Effector memory CD4-positive, alpha-beta T cell (primary cell): Measurements from ENCODE around the gene SCT.

ENCODE experiments used
- DNase-seq, 3 donors: peaks; one replicate each; pipeline ENCODE4 v3.0.0-alpha.2; 2020
- H3K27ac ChIP-seq: 2 replicates; pipeline ENCODE4 v1.7.0; 2013; ENCODE audit warnings: mild to moderate bottlenecking, low read length, moderate library complexity; ENCODE audit not compliant: insufficient read depth, poor library complexity, severe bottlenecking
- H3K27me3 ChIP-seq: replicated peaks from 2 replicates; pipeline ENCODE4 v1.7.0; 2013; ENCODE audit warnings: mild to moderate bottlenecking, low read length; ENCODE audit not compliant: insufficient read depth, control insufficient read depth, poor library complexity, severe bottlenecking
- H3K36me3 ChIP-seq: 2 replicates; pipeline ENCODE4 v1.7.0; 2013; ENCODE audit warnings: mild to moderate bottlenecking, low read length, moderate library complexity; ENCODE audit not compliant: control insufficient read depth, insufficient read depth
- H3K4me1 ChIP-seq: 2 replicates; pipeline ENCODE4 v1.7.0; 2013; ENCODE audit warnings: low read length, mild to moderate bottlenecking; ENCODE audit not compliant: control insufficient read depth, insufficient read depth, poor library complexity, severe bottlenecking
- H3K4me3 ChIP-seq: 2 replicates; pipeline ENCODE4 v1.7.0; 2013; ENCODE audit warnings: low read length, low read depth, mild to moderate bottlenecking; ENCODE audit not compliant: insufficient read depth, poor library complexity, severe bottlenecking
- H3K9me3 ChIP-seq: 2 replicates; pipeline ENCODE4 v1.7.0; 2013; ENCODE audit warnings: mild to moderate bottlenecking, low read length, moderate library complexity; ENCODE audit not compliant: control insufficient read depth

SCT gene

DNA sequence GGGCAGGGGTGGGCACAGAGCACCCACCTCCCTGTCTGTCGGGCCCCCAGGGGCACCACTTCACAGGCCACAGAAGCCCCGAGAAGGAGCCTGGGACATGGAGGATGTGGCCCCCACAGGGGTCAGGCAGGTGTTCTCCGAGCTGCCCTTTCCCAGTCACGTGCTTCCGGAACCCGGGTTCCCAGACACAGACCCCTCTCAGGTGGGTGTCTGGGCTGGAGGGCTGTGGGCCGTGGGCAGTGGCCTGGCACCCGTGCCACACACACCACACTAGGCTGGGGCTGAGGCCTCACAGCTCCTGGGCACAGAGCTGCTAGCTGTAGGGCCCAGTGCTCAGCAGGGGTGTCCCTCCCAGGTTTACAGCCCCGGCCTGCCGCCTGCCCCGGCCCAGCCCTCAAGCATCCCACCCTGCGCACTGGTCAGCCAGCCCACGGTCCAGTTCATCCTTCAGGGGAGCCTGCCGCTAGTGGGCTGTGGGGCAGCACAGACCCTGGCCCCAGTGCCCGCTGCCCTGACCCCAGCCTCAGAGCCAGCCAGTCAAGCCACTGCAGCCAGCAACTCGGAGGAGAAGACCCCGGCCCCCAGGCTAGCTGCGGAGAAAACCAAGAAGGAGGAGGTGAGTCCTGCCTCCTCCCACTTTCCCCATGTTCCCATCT is 16.7 kb downstream of the SCT start:
- Histone ChIP-seq H3K27ac (no peak overlapping the region), H3K27me3 (no peaks in the 10 kb centered on the region), H3K36me3 (peaks cover 76% of the 10 kb centered on the region), H3K4me3 (no peak overlapping the region), H3K9me3 (no peaks in the 10 kb centered on the region), H3K4me1 (peaks cover 22% of the 10 kb centered on the region)
- no peak for DNase-seq

DNA sequence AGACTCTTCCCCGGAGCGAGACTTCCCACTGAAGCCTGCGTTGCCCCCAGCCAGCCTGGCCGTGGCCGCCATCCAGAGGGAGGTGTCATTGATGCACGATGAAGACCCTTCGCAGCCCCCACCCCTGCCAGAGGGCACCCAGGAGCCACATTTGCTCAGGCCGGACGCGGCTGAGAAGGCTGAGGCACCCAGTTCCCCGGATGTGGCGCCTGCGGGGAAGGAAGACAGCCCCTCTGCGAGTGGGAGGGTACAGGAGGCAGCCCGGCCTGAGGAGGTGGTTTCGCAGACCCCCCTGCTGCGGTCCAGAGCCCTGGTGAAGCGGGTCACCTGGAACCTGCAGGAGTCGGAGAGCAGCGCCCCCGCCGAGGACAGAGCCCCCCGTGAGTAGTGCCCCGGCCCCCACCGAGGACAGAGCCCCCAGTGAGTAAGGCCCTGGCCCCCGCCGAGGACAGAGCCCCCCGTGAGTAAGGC is 17.6 kb downstream of the SCT start:
- Histone ChIP-seq H3K36me3 (peaks cover 85% of the 10 kb centered on the region), H3K9me3 (no peaks in the 10 kb centered on the region), H3K27me3 (no peaks in the 10 kb centered on the region), H3K27ac (no peak overlapping the region), H3K4me1 (peaks cover 14% of the 10 kb centered on the region), H3K4me3 (no peak overlapping the region)
- DNase-seq = no peak

DNA sequence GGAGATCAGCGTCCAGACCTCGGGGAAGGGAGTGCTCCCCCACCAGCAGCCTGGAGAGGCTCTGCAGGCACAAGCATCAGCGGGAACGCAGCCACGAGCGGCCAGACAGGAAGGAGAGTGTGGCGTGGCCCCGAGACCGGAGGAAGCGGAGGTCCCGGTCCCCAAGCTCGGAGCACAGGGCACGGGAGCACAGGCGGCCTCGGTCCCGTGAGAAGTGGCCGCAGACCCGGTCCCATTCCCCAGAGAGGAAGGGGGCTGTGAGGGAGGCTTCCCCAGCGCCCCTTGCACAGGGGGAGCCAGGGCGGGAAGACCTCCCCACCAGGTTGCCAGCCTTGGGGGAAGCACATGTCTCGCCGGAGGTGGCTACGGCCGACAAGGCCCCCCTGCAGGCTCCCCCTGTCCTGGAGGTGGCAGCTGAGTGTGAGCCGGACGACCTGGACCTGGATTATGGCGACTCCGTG is 18.2 kb downstream of the SCT start:
- Histone ChIP-seq H3K9me3 (no peaks in the 10 kb centered on the region), H3K4me1 (peaks cover 9% of the 10 kb centered on the region), H3K27me3 (no peaks in the 10 kb centered on the region), H3K4me3 (no peak overlapping the region), H3K27ac (no peak overlapping the region), H3K36me3 (peaks cover 91% of the 10 kb centered on the region)
- DNase-seq = no peak

DNA sequence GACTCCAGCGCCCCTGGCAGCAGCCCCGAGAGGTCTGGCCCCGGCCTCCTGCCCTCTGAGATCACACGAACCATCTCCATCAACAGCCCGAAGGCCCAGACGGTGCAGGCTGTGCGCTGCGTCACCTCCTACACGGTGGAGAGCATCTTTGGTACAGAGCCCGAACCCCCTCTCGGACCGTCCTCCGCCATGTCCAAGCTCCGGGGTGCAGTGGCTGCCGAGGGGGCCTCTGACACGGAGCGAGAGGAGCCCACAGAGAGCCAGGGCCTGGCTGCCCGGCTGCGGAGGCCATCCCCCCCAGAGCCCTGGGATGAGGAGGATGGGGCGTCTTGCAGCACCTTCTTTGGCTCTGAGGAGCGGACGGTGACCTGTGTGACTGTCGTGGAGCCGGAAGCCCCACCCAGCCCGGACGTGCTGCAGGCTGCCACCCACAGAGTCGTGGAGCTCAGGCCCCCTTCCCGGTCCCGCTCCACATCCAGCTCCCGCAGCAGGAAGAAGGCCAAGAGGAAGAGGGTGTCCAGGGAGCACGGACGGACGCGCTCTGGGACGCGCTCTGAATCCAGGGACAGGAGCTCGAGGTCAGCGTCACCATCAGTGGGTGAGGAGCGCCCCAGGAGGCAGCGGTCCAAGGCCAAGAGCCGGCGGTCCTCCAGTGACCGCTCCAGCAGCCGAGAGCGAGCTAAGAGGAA is 18.9 kb downstream of the SCT start:
- H3K27ac ChIP-seq = no peak overlapping the region
- no peak overlapping the region for H3K4me3 ChIP-seq

DNA sequence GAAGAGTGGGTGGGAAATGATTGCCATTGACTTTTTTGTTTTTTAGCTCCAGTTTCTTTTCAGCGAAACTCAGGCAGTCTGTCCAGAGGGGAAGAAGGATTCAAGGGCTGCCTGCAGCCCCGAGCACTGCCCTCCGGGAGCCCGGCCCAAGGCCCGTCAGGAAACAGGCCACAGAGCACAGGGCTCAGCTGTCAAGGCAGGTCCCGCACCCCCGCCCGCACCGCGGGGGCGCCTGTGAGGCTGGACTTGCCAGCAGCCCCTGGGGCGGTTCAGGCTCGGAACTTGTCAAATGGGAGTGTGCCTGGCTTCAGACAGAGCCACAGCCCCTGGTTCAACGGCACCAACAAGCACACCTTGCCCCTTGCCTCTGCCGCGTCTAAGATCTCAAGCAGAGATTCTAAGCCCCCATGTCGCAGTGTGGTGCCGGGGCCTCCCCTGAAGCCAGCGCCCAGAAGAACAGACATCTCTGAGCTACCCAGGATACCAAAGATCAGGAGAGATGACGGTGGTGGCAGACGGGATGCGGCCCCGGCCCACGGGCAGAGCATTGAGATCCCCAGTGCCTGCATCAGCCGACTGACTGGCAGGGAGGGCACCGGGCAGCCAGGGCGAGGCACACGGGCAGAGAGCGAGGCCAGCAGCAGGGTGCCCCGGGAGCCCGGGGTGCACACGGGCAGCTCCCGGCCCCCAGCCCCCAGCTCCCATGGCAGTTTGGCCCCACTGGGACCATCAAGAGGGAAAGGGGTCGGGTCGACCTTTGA is 19.8 kb downstream of the SCT start:
- no peak overlapping the region for H3K27ac ChIP-seq
- no peaks in the 10 kb centered on the region for H3K9me3 ChIP-seq
- H3K4me3 ChIP-seq = no peak overlapping the region
- DNase-seq = no peak
- H3K36me3 ChIP-seq = peaks cover 94% of the 10 kb centered on the region
- no peaks in the 10 kb centered on the region for H3K4me1 ChIP-seq
- no peaks in the 10 kb centered on the region for H3K27me3 ChIP-seq

More for the DNA sequence above, 18.9 kb downstream of the SCT start:
- no peaks in the 10 kb centered on the region for H3K27me3 ChIP-seq
- no peak for DNase-seq
- H3K4me1 ChIP-seq = peaks cover 3% of the 10 kb centered on the region
- no peaks in the 10 kb centered on the region for H3K9me3 ChIP-seq
- peaks cover 95% of the 10 kb centered on the region for H3K36me3 ChIP-seq

DNA sequence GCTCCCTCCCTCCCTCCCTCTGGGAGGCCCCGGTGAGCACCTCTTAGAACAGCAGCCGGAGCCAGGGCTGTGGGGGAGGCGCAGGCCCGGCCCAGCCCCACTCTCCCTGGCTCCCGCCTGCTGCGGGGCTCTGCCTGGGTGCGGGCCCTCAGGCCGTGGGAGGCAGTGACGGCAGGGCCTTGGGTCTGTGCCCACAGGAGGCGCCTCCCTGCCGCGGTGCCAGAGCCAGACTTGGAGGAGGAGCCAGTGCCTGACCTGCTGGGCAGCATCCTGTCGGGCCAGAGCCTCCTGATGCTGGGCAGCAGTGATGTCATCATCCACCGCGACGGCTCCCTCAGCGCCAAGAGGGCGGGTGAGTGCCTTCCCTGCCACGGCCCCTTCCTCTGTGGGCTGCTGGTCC is 20.7 kb downstream of the SCT start:
- Histone ChIP-seq H3K36me3 (peaks cover 95% of the 10 kb centered on the region), H3K27me3 (no peaks in the 10 kb centered on the region), H3K27ac (no peak overlapping the region), H3K9me3 (no peaks in the 10 kb centered on the region), H3K4me1 (no peaks in the 10 kb centered on the region), H3K4me3 (no peak overlapping the region)
- DNase-seq = no peak

DNA sequence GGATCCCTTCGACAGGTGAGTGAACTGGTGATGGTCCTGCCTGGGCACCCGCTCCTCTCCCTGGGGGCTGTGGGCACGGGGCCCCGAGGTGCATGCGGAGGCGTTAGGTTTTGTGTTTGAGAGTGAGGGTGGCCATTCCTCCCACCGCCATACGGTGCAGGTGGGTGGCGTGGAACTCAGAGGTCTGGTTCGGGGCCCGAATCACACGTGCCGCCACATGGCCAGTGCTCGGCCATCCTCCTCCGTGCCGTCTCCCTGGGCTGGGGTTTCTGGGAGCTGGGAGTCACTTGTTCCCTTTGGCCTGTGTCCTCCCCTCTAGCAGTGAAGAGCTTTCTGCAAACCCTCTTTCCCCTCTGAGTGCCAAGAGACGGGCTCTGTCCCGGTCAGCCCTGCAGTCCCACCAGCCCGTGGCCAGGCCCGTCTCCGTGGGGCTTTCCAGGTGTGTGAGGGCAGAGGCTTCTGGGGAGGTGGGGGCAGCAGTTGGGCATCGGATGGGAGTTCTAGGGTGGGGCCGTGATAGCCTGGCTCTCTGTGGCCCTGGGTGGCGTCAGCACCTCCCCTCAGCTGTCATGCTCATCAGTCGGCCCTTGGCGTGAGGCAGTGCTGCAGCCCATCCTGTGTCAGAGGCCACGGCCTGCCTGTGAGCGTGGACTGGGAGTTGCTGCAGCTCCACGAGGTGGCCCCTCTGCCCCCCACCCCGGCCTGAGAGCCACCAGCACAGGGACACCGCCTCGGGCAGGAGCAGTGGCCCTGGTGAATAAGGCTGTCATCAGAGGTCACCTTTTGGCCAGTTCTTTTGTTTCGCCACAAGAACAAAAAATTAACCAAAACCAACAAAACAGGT is 21.5 kb downstream of the SCT start:
- H3K9me3 ChIP-seq = no peaks in the 10 kb centered on the region
- H3K4me3 ChIP-seq = no peak overlapping the region
- H3K27ac ChIP-seq = no peak overlapping the region
- H3K4me1 ChIP-seq = no peaks in the 10 kb centered on the region
- H3K27me3 ChIP-seq = no peaks in the 10 kb centered on the region
- DNase-seq = no peak
- peaks cover 92% of the 10 kb centered on the region for H3K36me3 ChIP-seq

DNA sequence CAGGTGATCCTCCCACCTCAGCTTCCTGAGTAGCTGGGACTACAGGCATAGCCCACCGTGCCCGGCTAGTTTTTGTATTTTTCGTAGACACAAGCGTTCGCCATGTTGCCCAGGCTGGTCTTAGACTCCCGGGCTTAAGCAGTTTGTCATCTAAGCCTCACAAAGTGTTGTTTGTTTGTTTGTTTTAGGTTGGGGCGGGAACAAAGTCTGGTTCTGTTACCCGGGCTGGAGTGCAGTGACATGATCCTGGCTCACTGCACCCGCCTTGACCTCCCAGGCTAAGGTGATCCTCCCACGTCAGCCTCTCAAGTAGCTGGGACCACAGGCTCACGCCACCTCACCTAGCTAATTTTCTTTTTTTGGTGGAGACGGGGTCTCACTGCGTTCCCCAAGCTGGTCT is 23.8 kb downstream of the SCT start:
- Histone ChIP-seq H3K4me3 (no peak overlapping the region), H3K36me3 (peaks cover 84% of the 10 kb centered on the region), H3K27ac (no peak overlapping the region), H3K9me3 (no peaks in the 10 kb centered on the region), H3K4me1 (no peaks in the 10 kb centered on the region), H3K27me3 (no peaks in the 10 kb centered on the region)
- no peak for DNase-seq

DNA sequence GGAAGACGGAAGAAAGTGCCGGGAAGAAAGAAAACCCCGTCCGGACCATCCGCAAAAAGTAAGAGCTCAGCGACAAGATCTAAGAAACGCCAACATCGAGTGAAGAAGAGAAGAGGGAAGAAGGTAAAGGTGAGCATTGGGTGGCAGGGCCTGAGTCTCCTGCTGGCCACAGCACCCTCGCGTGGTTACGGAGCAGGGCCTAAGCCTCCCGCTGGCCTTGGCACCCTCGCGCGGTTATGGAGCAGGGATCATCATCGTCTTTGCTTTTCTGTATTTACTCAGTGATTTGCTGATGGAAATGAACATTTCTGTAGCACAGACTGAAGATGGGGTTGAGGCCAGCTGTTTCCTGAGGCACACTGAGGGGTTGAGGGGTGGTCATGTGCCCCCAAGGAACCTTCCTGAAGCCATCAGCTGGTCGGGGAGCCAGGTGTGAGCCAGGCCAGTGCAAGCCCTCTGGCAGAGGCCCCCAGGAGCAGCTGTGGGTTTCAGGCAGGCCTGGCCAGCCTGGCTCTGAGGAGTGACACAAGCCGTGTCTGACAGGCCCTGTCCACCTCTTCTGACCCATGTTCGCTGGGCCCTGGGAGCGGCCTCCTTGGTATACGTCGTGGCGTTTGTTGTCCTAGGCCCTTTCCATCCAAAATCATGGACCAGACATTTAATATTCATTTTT is 25.3 kb downstream of the SCT start:
- Histone ChIP-seq H3K27ac (no peak overlapping the region), H3K9me3 (no peaks in the 10 kb centered on the region), H3K36me3 (peaks cover 82% of the 10 kb centered on the region), H3K4me1 (no peaks in the 10 kb centered on the region), H3K27me3 (no peaks in the 10 kb centered on the region), H3K4me3 (no peak overlapping the region)
- DNase-seq = no peak
